NCI-H2227 (cell line): Measurements from ENCODE around the gene AGPS.
"Not testable (repeated sequence)": the region's sequence is repeated elsewhere in the genome, so short reads cannot be mapped to it uniquely, and the experiment has no call there.

ENCODE experiments used
- DNase-seq: peaks from one replicate; lab custom pipeline; 2025; ENCODE audit not compliant: unreplicated experiment; lab: John Stamatoyannopoulos, UW

Gene AGPS

GRCh38 chr2:177392373-177393202 is at the start of gene AGPS:
AGPS (plus strand) TSS chr2:177392773; CDS start chr2:177392790, 17 bp downstream.
- DNase-seq: peak; percentile 93

DNA sequence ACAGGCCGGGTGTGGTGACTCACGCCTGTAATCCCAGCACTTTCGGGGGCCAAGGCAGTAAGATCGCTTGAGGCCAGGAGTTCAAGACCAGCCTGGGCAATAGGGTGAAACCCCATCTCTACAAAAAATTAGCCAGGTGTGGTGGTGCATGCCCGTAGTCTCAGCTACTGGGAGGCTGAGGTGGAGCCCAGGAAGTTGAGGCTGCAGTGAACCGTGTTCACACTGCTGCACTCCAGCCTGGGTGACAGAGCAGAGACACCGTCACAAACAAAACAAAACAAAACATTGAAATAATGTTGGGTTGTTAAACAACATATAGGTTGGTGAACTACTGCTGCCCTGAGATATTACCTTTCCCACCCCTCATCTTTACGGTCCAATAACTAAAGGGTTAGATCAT is 48.8 kb upstream of the AGPS start:
- no peak for DNase-seq

- no peak for DNase-seq
Observed at GRCh38 chr2:177344316-177344715, 48.3 kb upstream of the AGPS start.

DNA sequence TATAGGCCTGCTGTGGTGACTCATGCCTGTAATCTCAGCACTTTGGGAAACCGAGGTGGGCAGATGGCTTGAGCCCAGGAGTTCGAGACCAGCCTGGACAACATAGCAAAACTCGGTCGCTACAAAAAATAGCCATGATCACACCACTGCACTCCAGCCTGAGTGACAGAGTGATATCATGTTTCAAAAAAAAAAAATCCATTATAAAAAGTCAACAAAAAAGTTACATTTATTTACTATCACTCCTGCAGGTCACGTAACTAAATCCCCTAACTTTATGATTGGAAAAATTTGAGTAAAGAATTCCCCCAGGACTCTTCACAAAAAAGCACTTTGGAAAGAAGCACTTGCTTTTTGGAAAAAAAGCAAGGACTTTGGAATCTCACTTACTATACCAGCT is 46.4 kb upstream of the AGPS start:
- no peak for DNase-seq

DNA sequence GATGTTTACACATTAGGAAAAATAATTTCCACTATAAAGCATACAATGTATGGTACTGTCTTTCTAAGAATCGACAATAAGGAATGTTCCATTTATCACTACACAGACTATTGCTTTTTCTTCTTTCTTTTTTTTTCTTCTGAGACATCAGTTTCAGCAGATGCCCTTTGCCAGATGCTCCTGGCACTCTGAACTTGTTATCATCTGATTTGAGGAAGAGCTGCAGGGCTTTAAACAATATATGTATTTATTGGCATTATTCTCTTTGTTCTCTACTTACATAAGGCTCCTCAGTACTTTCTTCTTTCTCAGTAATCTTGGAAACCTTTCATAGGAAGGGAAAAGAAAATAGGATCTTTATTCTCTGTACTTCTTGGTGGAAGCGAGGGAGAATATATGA is 45.0 kb upstream of the AGPS start:
- no peak for DNase-seq

GRCh38 chr2:177348118-177348654 is 44.4 kb upstream of the AGPS start:
- DNase-seq: no peak

- no peak for DNase-seq
Observed at GRCh38 chr2:177348733-177349693, 43.6 kb upstream of the AGPS start.

- DNase-seq: not testable (repeated sequence)
Observed at GRCh38 chr2:177350624-177351023, 41.9 kb upstream of the AGPS start.

DNA sequence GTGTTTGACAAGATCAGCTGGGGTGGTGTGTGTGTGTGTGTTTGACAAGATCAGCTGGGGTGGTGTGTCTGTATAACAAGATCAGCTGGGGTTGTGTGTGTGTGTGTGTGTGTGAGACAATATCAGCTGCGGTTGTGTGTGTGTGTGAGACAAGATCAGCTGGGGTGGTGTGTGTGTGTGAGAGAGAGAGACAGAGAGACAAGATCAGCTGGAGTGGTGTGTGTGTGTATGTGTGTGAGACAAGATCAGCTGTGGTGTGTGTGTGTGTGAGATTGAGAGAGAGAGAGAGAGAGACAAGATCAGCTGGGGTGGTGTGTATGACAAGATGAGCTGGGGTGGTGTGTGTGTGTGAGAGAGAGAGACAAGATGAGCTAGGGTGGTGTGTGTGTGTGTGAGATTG is 41.5 kb upstream of the AGPS start:
- not testable (repeated sequence) for DNase-seq

- no peak for DNase-seq
Observed at GRCh38 chr2:177352441-177353186, 40.0 kb upstream of the AGPS start.

DNA sequence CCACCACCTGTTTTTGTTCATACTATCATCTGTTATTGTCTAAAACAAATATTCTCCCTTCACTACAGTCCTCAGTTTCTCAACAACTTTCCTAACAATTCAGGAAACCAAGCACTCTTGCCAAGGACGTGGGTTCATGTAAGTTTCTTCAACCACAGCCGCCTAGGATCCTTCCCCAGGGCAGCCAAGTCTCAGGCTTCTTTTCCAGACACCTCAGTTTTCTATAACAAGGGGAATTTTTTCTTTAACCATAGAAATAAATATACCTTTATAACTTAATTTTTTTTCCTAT is 39.4 kb upstream of the AGPS start:
- no peak for DNase-seq

GRCh38 chr2:177354541-177354940 is 38.0 kb upstream of the AGPS start:
- DNase-seq: not testable (repeated sequence)

- no peak for DNase-seq
Observed at GRCh38 chr2:177355874-177356273, 36.7 kb upstream of the AGPS start.

DNA sequence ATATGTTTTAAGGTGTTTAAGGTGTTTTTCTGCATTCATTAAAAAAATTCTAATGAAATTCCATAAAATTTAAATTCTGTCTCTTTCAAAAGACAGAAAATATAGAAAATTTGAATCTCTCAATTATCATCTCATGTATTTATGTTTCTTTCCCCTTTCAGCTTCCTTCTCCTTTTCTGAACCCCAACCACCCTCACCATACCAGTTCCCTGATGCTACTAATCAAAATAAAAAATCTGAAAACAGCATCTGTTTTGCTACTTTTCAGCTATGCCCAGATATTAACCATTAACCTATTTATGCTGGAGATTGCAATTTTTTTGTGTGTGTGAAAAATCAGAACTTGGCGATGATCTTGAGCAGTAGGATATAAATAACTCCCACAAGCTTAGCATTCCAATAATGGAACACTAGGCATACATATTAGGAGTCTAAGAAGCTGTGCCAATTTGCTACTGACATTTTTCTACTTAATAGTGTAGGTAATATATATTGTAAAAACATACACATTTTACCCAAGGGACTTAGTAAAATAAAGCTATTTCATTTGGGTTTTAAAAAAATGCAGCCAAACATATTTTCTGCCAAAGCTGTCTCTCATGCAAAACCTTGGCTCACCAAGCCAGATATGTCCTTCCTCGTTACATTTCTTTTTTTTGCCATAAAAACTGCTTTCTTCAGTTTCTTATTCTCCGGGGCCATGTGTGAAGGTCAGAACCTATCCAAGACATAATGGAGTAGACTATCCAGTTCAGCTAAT is 32.6 kb upstream of the AGPS start:
- no peak for DNase-seq

- DNase-seq: no peak
Observed at GRCh38 chr2:177362499-177362898, 30.1 kb upstream of the AGPS start.

DNA sequence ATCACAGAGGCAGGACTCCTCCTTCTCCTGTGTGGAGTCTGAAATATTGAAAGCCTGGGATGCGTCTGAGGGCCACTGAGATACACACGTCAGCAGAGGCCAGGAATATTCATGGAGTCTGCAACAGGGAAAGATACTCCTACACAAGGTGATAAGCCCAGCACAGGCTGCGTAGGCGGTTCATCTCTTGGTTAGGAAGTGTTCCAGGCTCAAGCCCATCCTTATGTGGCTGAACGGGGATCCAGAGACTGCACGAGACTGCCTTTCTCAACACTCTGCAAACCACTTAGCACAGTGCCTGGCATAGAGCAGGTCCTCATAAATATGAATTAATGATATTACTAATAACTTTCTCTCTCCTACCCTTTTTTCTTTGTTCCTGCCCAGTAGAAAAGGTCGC is 29.2 kb upstream of the AGPS start:
- no peak for DNase-seq

DNA sequence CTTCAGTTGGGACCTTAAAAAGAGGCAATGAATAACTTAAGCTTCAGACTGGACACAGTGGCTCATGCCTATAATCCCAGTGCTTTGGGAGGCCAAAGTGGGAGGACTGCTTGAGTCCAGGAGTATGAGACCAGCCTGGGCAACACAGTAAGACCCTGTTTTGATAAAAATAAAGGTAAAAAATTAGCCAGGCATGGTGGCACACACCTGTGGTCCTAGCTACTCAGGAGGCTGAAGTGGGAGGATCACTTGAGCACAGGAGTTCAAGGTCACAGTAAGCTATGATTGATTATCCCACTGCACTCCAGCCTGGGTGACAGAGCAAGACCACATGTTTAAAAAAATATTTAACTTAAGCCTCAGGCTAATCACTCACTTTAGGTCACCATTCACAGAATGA is 26.8 kb upstream of the AGPS start:
- not testable (repeated sequence) for DNase-seq

DNA sequence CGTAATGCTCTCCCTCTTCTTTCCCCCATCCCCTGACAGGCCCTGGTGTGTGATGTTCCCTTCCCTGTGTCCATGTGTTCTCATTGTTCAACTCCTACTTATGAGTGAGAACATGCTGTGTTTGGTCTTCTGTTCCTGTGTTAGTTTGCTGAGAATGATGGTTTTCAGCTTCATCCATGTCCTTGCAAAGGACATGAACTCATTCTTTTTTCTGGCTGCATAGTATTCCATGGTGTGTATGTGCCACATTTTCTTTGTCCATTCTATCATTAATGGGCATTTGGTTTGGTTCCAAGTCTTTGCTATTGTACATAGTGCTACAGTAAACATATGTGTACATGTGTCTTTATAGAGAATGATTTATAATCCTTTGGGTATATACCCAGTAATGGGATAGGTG is 24.6 kb upstream of the AGPS start:
- not testable (repeated sequence) for DNase-seq

DNA sequence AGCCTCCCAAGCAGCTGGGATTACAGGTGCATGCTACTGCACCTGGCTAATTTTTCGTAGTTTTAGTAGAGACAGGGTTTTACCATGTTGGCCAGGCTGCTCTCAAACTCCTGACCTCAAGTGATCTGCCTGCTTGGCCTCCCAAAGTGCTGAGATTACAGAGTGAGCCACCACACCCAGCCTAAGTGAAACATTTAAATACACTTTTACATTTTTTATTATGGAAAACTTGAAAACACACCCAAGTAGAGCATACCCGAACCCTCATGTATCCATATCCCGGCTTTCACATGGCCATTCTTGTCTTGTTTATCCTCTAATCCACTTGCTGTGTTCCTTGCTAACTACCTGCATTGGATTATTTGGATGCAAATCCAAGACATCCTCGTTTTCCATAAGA is 13.2 kb upstream of the AGPS start:
- no peak for DNase-seq

- no peak for DNase-seq
Observed at GRCh38 chr2:177380181-177380580, 12.4 kb upstream of the AGPS start.
